ENCODE measurements around the gene EEF2K.
"Not testable (repeated sequence)": the region's sequence is repeated elsewhere in the genome, so short reads cannot be mapped to it uniquely, and the experiment has no call there.

EEF2K gene

GRCh38 chr16:22206013-22206841 lies at the start of gene EEF2K:
Gene EEF2K, plus strand, starts transcription at chr16:22206278. Its CDS starts 19,452 bp downstream, at chr16:22225730.
- Mint-ChIP-seq H3K27ac (peak within 1 kb of the TSS; percentile 84), H3K27me3 (no peaks in the 10 kb centered on the region), H3K4me1 (peaks cover 35% of the 10 kb centered on the region), H3K4me3 (peak within 1 kb of the TSS; percentile 94), H3K36me3 (peaks cover 2% of the 10 kb centered on the region), H3K9me3 (no peaks in the 10 kb centered on the region)

GRCh38 chr16:22161401-22161800 lies 44.7 kb upstream of the EEF2K start:
- Mint-ChIP-seq H3K4me1 (peaks cover 10% of the 10 kb centered on the region), H3K9me3 (no peaks in the 10 kb centered on the region), H3K27ac (no peak overlapping the region), H3K36me3 (no peaks in the 10 kb centered on the region), H3K27me3 (peaks cover 6% of the 10 kb centered on the region), H3K4me3 (peak overlapping the region; percentile 0)

- Mint-ChIP-seq H3K36me3 (no peaks in the 10 kb centered on the region), H3K27me3 (peaks cover 6% of the 10 kb centered on the region), H3K4me3 (peak within 1 kb of the TSS; percentile 63), H3K27ac (no peak within 1 kb of the TSS), H3K4me1 (peaks cover 10% of the 10 kb centered on the region), H3K9me3 (no peaks in the 10 kb centered on the region)
Observed at GRCh38 chr16:22161999-22162655, 44.0 kb upstream of the EEF2K start, which contains the start of gene SDR42E2. Gene SDR42E2, plus strand, starts transcription at chr16:22162506. Its CDS starts 3,077 bp downstream, at chr16:22165583.

- H3K27ac Mint-ChIP-seq: no peak overlapping the region
- no peaks in the 10 kb centered on the region for H3K9me3 Mint-ChIP-seq
- H3K4me1 Mint-ChIP-seq: peaks cover 10% of the 10 kb centered on the region
- no peaks in the 10 kb centered on the region for H3K36me3 Mint-ChIP-seq
- H3K4me3 Mint-ChIP-seq: peak overlapping the region; percentile 63
- H3K27me3 Mint-ChIP-seq: peaks cover 6% of the 10 kb centered on the region
Observed at GRCh38 chr16:22162656-22163009, 43.4 kb upstream of the EEF2K start.

- Mint-ChIP-seq H3K27ac (no peak overlapping the region), H3K4me1 (peaks cover 10% of the 10 kb centered on the region)
Observed at GRCh38 chr16:22163806-22164205, 42.3 kb upstream of the EEF2K start.

GRCh38 chr16:22164482-22164881 lies 41.6 kb upstream of the EEF2K start:
- Mint-ChIP-seq H3K4me1 (peaks cover 10% of the 10 kb centered on the region), H3K36me3 (no peaks in the 10 kb centered on the region), H3K27ac (no peak overlapping the region), H3K9me3 (no peaks in the 10 kb centered on the region), H3K4me3 (no peak overlapping the region), H3K27me3 (peaks cover 6% of the 10 kb centered on the region)

More at GRCh38 chr16:22163806-22164205, 42.3 kb upstream of the EEF2K start:
- no peak overlapping the region for H3K4me3 Mint-ChIP-seq
- no peaks in the 10 kb centered on the region for H3K9me3 Mint-ChIP-seq
- H3K27me3 Mint-ChIP-seq: peaks cover 6% of the 10 kb centered on the region
- H3K36me3 Mint-ChIP-seq: no peaks in the 10 kb centered on the region

GRCh38 chr16:22165508-22166285 lies 40.4 kb upstream of the EEF2K start:
- Mint-ChIP-seq H3K4me1 (peaks cover 10% of the 10 kb centered on the region), H3K27ac (no peak overlapping the region), H3K36me3 (no peaks in the 10 kb centered on the region)

GRCh38 chr16:22171953-22172352 lies 34.1 kb upstream of the EEF2K start:
- H3K36me3 Mint-ChIP-seq: no peaks in the 10 kb centered on the region
- H3K27me3 Mint-ChIP-seq: no peaks in the 10 kb centered on the region
- H3K27ac Mint-ChIP-seq: no peak overlapping the region
- H3K4me1 Mint-ChIP-seq: no peaks in the 10 kb centered on the region
- no peak overlapping the region for H3K4me3 Mint-ChIP-seq
- H3K9me3 Mint-ChIP-seq: no peaks in the 10 kb centered on the region

More at GRCh38 chr16:22165508-22166285, 40.4 kb upstream of the EEF2K start:
- Mint-ChIP-seq H3K9me3 (no peaks in the 10 kb centered on the region), H3K27me3 (peaks cover 4% of the 10 kb centered on the region), H3K4me3 (no peak overlapping the region)

GRCh38 chr16:22172642-22173041 lies 33.4 kb upstream of the EEF2K start:
- H3K27me3 Mint-ChIP-seq, H3K36me3 Mint-ChIP-seq, H3K9me3 Mint-ChIP-seq, H3K4me3 Mint-ChIP-seq, H3K27ac Mint-ChIP-seq, H3K4me1 Mint-ChIP-seq: not testable (repeated sequence)

GRCh38 chr16:22174642-22175041 lies 31.4 kb upstream of the EEF2K start:
- Mint-ChIP-seq H3K9me3 (no peaks in the 10 kb centered on the region), H3K4me3 (no peak overlapping the region), H3K36me3 (no peaks in the 10 kb centered on the region), H3K27ac (no peak overlapping the region), H3K4me1 (no peaks in the 10 kb centered on the region), H3K27me3 (no peaks in the 10 kb centered on the region)

- Mint-ChIP-seq H3K36me3 (no peaks in the 10 kb centered on the region), H3K4me1 (no peaks in the 10 kb centered on the region), H3K27ac (no peak overlapping the region)
Observed at GRCh38 chr16:22177968-22178930, 27.8 kb upstream of the EEF2K start.

GRCh38 chr16:22181426-22181825 lies 24.7 kb upstream of the EEF2K start:
- Mint-ChIP-seq H3K9me3 (no peaks in the 10 kb centered on the region), H3K36me3 (no peaks in the 10 kb centered on the region), H3K4me3 (no peak overlapping the region), H3K27me3 (no peaks in the 10 kb centered on the region), H3K27ac (no peak overlapping the region), H3K4me1 (no peaks in the 10 kb centered on the region)

More at GRCh38 chr16:22177968-22178930, 27.8 kb upstream of the EEF2K start:
- Mint-ChIP-seq H3K27me3 (no peaks in the 10 kb centered on the region), H3K4me3 (no peak overlapping the region), H3K9me3 (no peaks in the 10 kb centered on the region)

GRCh38 chr16:22181843-22182242 lies 24.2 kb upstream of the EEF2K start:
- Mint-ChIP-seq H3K4me1 (no peaks in the 10 kb centered on the region), H3K36me3 (no peaks in the 10 kb centered on the region), H3K4me3 (no peak overlapping the region), H3K27ac (no peak overlapping the region), H3K27me3 (no peaks in the 10 kb centered on the region), H3K9me3 (no peaks in the 10 kb centered on the region)

- no peaks in the 10 kb centered on the region for H3K36me3 Mint-ChIP-seq
- no peak overlapping the region for H3K27ac Mint-ChIP-seq
- no peaks in the 10 kb centered on the region for H3K27me3 Mint-ChIP-seq
- peaks cover 5% of the 10 kb centered on the region for H3K4me1 Mint-ChIP-seq
- H3K9me3 Mint-ChIP-seq: no peaks in the 10 kb centered on the region
- H3K4me3 Mint-ChIP-seq: no peak overlapping the region
Observed at GRCh38 chr16:22183335-22183734, 22.7 kb upstream of the EEF2K start.
